Activated CD8-positive, alpha-beta T cell treated with anti-CD3 and anti-CD28 coated beads for 36 hours (primary cell): Measurements from ENCODE around the gene EPS15. TPM values are rescaled to one million over a fixed set of nuclear protein-coding genes. Genes with fewer than 3 reads are reported as not detected.

Source experiments
- ATAC-seq: fragments of 200-7000 bp; cut with Tn5 transposase; one replicate; pipeline ENCODE4 v1.10.0; 2021; ENCODE audit warnings: mild to moderate bottlenecking, moderate library complexity
- CTCF ChIA-PET: fragments of 350-600 bp; sonication (Branson Sonifier 250); formaldehyde crosslinking; loops from one replicate; lab custom pipeline; 2021; ENCODE audit warnings: antibody characterized with exemption; lab: Charles Lee
- POLR2A ChIA-PET: fragments of 350-600 bp; sonication (Branson Sonifier 250); formaldehyde crosslinking; loops from one replicate; lab custom pipeline; 2021; ENCODE audit warnings: antibody characterized with exemption; lab: Charles Lee
- DNase-seq: peaks from one replicate; pipeline ENCODE4 v3.0.0-alpha.2; 2020
- H3K27ac Mint-ChIP-seq: one replicate; pipeline ENCODE4 v1.8.0; 2021; ENCODE audit warnings: mild to moderate bottlenecking, mixed read lengths
- H3K27me3 Mint-ChIP-seq: one replicate; pipeline ENCODE4 v1.8.0; 2021; ENCODE audit warnings: mixed read lengths
- H3K36me3 Mint-ChIP-seq: one replicate; pipeline ENCODE4 v1.8.0; 2021; ENCODE audit warnings: low read depth, mixed read lengths
- H3K4me1 Mint-ChIP-seq: one replicate; pipeline ENCODE4 v1.8.0; 2021; ENCODE audit warnings: low read depth, mixed read lengths
- H3K4me3 Mint-ChIP-seq: one replicate; pipeline ENCODE4 v1.8.0; 2021; ENCODE audit warnings: mild to moderate bottlenecking, moderate library complexity, mixed read lengths
- H3K9me3 Mint-ChIP-seq: one replicate; pipeline ENCODE4 v1.8.0; 2021; ENCODE audit warnings: mixed read lengths
- CTCF ChIP-seq: fragments of 200-600 bp; IDR thresholded peaks from one replicate; pipeline ENCODE4 v1.8.0; 2022; ENCODE audit warnings: antibody characterized with exemption, mild to moderate bottlenecking
- intact Hi-C: fragments of 100-400 bp; cut with micrococcal nuclease; formaldehyde crosslinking; loops from one replicate; pipeline ENCODE4 v1.10.0; 2022
- total RNA-seq, 2 experiments: library from RNA; stranded (reverse); gene quantifications; one replicate each; pipeline ENCODE4 v1.2.3, GENCODE V29; 2021

The EPS15 gene
- total RNA-seq, 2 experiments from 2014 or later = 56.6 to 63.6 TPM

- POLR2A ChIA-PET = interaction anchor here (0.6 to 1.5 kb wide), 2 partner anchors 12 to 19 kb away, joined by 3 read pairs; no protein-coding TSS in a partner anchor
- TF ChIP-seq CTCF = no peak
- intact Hi-C loops = no loop called here
- CTCF ChIA-PET = no interaction called here
- H3K27me3 Mint-ChIP-seq = no peaks in the 10 kb centered on the region
- H3K9me3 Mint-ChIP-seq = no peaks in the 10 kb centered on the region
- no peak overlapping the region for H3K27ac Mint-ChIP-seq
- no peaks in the 10 kb centered on the region for H3K36me3 Mint-ChIP-seq
- ATAC-seq (peak; percentile 59), DNase-seq (no peak)
- H3K4me1 Mint-ChIP-seq = peaks cover 11% of the 10 kb centered on the region
- no peak overlapping the region for H3K4me3 Mint-ChIP-seq
These were observed 204.9 kb downstream of the EPS15 start for GRCh38 chr1:51313961-51314777.

- peak; percentile 24 for TF ChIP-seq CTCF
- ChIA-PET POLR2A (no interaction called here), CTCF (interaction anchor here (1.9 kb wide), 1 partner anchor 125 kb away, joined by 5 read pairs; no protein-coding TSS in a partner anchor)
- Mint-ChIP-seq H3K36me3 (no peaks in the 10 kb centered on the region), H3K4me3 (no peak overlapping the region), H3K4me1 (peaks cover 11% of the 10 kb centered on the region), H3K9me3 (no peaks in the 10 kb centered on the region), H3K27ac (no peak overlapping the region), H3K27me3 (no peaks in the 10 kb centered on the region)
- ATAC-seq (no peak), DNase-seq (no peak)
- intact Hi-C loops = no loop called here
These were observed 205.7 kb downstream of the EPS15 start for GRCh38 chr1:51313268-51313852.

GRCh38 chr1:51312718-51313117, 206.3 kb downstream of the EPS15 start:
- POLR2A ChIA-PET = no interaction called here
- DNase-seq (no peak), ATAC-seq (no peak)
- peaks cover 11% of the 10 kb centered on the region for H3K4me1 Mint-ChIP-seq
- no peaks in the 10 kb centered on the region for H3K27me3 Mint-ChIP-seq
- intact Hi-C loops = no loop called here
- H3K27ac Mint-ChIP-seq = no peak overlapping the region
- no peaks in the 10 kb centered on the region for H3K9me3 Mint-ChIP-seq
- no peaks in the 10 kb centered on the region for H3K36me3 Mint-ChIP-seq
- no peak overlapping the region for H3K4me3 Mint-ChIP-seq
- CTCF ChIA-PET = interaction anchor here (1.9 to 2.9 kb wide), 2 partner anchors 16 to 124 kb away, joined by 5 to 10 read pairs; no protein-coding TSS in a partner anchor
- no peak for TF ChIP-seq CTCF

- no peak overlapping the region for H3K27ac Mint-ChIP-seq
- H3K9me3 Mint-ChIP-seq = no peaks in the 10 kb centered on the region
- no peak for ATAC-seq
- no peak overlapping the region for H3K4me3 Mint-ChIP-seq
- H3K36me3 Mint-ChIP-seq = no peaks in the 10 kb centered on the region
- POLR2A ChIA-PET = no interaction called here
- TF ChIP-seq CTCF = no peak
- H3K27me3 Mint-ChIP-seq = no peaks in the 10 kb centered on the region
- CTCF ChIA-PET = interaction anchor here (1.9 to 2.9 kb wide), 2 partner anchors 15 to 123 kb away, joined by 5 to 10 read pairs; no protein-coding TSS in a partner anchor
- H3K4me1 Mint-ChIP-seq = peaks cover 11% of the 10 kb centered on the region
- no peak for DNase-seq
- intact Hi-C loops = no loop called here
These were observed 207.2 kb downstream of the EPS15 start for GRCh38 chr1:51311826-51312225.
